IMR-90 (cell line): Measurements from ENCODE around the gene ARHGEF9. TPM values are rescaled to one million over a fixed set of nuclear protein-coding genes. Genes with fewer than 3 reads are reported as not detected.

ENCODE experiments used
- ATAC-seq: fragments of 200-7000 bp; cut with Tn5 transposase; 2 replicates; pipeline ENCODE4 v1.9.1; 2020; ENCODE audit warnings: low read depth, mild to moderate bottlenecking, moderate library complexity
- BruUV-seq: library from RNA; stranded (reverse); fragments of 400-500 nt; replicated peaks from 2 replicates; lab custom pipeline; 2021; lab: Mats Ljungman, UMichigan
- CTCF ChIA-PET: fragments of 300-600 bp; formaldehyde crosslinking; extraction: SDS; loops from one replicate; lab custom pipeline; 2021; ENCODE audit warnings: antibody characterized with exemption; lab: Yijun Ruan, JAX
- POLR2A ChIA-PET: fragments of 300-600 bp; sonication (Branson Sonifier 250); formaldehyde crosslinking; loops from one replicate; lab custom pipeline; 2022; ENCODE audit warnings: antibody characterized with exemption; ENCODE audit not compliant: unreplicated experiment; lab: Charles Lee
- DNase-seq: peaks from one replicate; pipeline ENCODE4 v3.0.0; 2013
- H2AFZ ChIP-seq: replicated peaks from 2 replicates; pipeline ENCODE3; 2013; ENCODE audit warnings: low read length, mild to moderate bottlenecking; ENCODE audit not compliant: poor library complexity
- H2AK5ac ChIP-seq: 2 replicates; pipeline ENCODE4 v1.6.1; 2013; ENCODE audit warnings: low read depth, low read length, inconsistent platforms
- H2AK9ac ChIP-seq: replicated peaks from 2 replicates; pipeline ENCODE3; 2013; ENCODE audit warnings: mild to moderate bottlenecking, low read depth, low read length, moderate library complexity; ENCODE audit not compliant: poor library complexity
- H2BK120ac ChIP-seq: 2 replicates; pipeline ENCODE4 v1.6.1; 2013; ENCODE audit warnings: low read depth, low read length, inconsistent platforms
- H2BK15ac ChIP-seq: 3 replicates; pipeline ENCODE4 v1.6.1; 2013; ENCODE audit warnings: low read depth, low read length, inconsistent platforms
- H2BK20ac ChIP-seq: 2 replicates; pipeline ENCODE4 v1.6.1; 2013; ENCODE audit warnings: low read depth, mild to moderate bottlenecking, inconsistent platforms, low read length, moderate library complexity
- H2BK5ac ChIP-seq: 2 replicates; pipeline ENCODE4 v1.6.1; 2013; ENCODE audit warnings: mild to moderate bottlenecking, low read depth, low read length, inconsistent platforms; ENCODE audit not compliant: poor library complexity, severe bottlenecking
- H3K14ac ChIP-seq: replicated peaks from 2 replicates; pipeline ENCODE4 v1.6.1; 2013; ENCODE audit warnings: low read depth, low read length, inconsistent platforms
- H3K18ac ChIP-seq: 2 replicates; pipeline ENCODE4 v1.6.1; 2013; ENCODE audit warnings: low read depth, low read length, control low read depth
- H3K23ac ChIP-seq: 2 replicates; pipeline ENCODE4 v1.6.1; 2013; ENCODE audit warnings: low read depth, low read length, inconsistent platforms
- H3K27ac ChIP-seq: 2 replicates; pipeline ENCODE4 v1.5.1; 2013; ENCODE audit warnings: mild to moderate bottlenecking, control low read depth, low read length; ENCODE audit not compliant: insufficient read depth
- H3K27me3 ChIP-seq: 2 replicates; pipeline ENCODE4 v1.6.1; 2013; ENCODE audit warnings: low read length; ENCODE audit not compliant: control insufficient read depth, insufficient read depth
- H3K36me3 ChIP-seq: 2 replicates; pipeline ENCODE4 v1.6.1; 2013; ENCODE audit warnings: low read length, mixed read lengths; ENCODE audit not compliant: control insufficient read depth, insufficient read depth
- H3K4ac ChIP-seq: 2 replicates; pipeline ENCODE4 v1.6.1; 2013; ENCODE audit warnings: low read depth, low read length, inconsistent platforms
- H3K4me1 ChIP-seq: 2 replicates; pipeline ENCODE4 v1.6.1; 2013; ENCODE audit warnings: low read length, mixed read lengths; ENCODE audit not compliant: control insufficient read depth, insufficient read depth
- H3K4me2 ChIP-seq: 2 replicates; pipeline ENCODE4 v1.6.1; 2013; ENCODE audit warnings: low read depth, mild to moderate bottlenecking, control low read depth, low read length, moderate library complexity
- H3K4me3 ChIP-seq: 2 replicates; pipeline ENCODE4 v1.5.1; 2013; ENCODE audit warnings: low read depth, mild to moderate bottlenecking, control low read depth, low read length, moderate library complexity; ENCODE audit not compliant: insufficient read depth
- H3K56ac ChIP-seq: 2 replicates; pipeline ENCODE4 v1.6.1; 2013; ENCODE audit warnings: low read length, inconsistent platforms; ENCODE audit not compliant: insufficient read depth; ENCODE audit errors: extremely low read depth
- H3K79me1 ChIP-seq, 2 experiments: 2 replicates each; pipeline ENCODE4 v1.6.1; 2013; ENCODE audit warnings: low read length in 2 of 2, inconsistent platforms in 1 of 2, low read depth in 1 of 2
- H3K9ac ChIP-seq: 2 replicates; pipeline ENCODE4 v1.6.1; 2013; ENCODE audit warnings: low read depth, low read length, control low read depth
- H3K9me1 ChIP-seq: 2 replicates; pipeline ENCODE4 v1.6.1; 2013; ENCODE audit warnings: low read length, inconsistent platforms; ENCODE audit not compliant: insufficient read depth
- H3K9me3 ChIP-seq: 2 replicates; pipeline ENCODE4 v1.6.1; 2013; ENCODE audit warnings: low read length; ENCODE audit not compliant: control insufficient read depth, insufficient read depth
- H4K20me1 ChIP-seq: 2 replicates; pipeline ENCODE4 v1.6.1; 2013; ENCODE audit warnings: low read length, inconsistent platforms; ENCODE audit not compliant: insufficient read depth
- H4K5ac ChIP-seq: 2 replicates; pipeline ENCODE4 v1.6.1; 2013; ENCODE audit warnings: mild to moderate bottlenecking, low read depth, low read length, control low read depth
- H4K8ac ChIP-seq, 2 experiments: 2 replicates each; pipeline ENCODE4 v1.6.1; 2013; ENCODE audit warnings: low read depth in 2 of 2, low read length in 2 of 2, control low read depth in 1 of 2, inconsistent platforms in 1 of 2
- H4K91ac ChIP-seq: 2 replicates; pipeline ENCODE4 v1.6.1; 2013; ENCODE audit warnings: low read depth, low read length, inconsistent platforms; ENCODE audit not compliant: insufficient read depth
- BHLHE40 ChIP-seq: fragments of 150-350 bp; IDR thresholded peaks from 2 replicates; pipeline ENCODE4 v1.6.1; 2016; ENCODE audit warnings: mild to moderate bottlenecking, low read depth, low read length
- CEBPB ChIP-seq: IDR thresholded peaks from 2 replicates; pipeline ENCODE4 v1.6.1; 2012; ENCODE audit warnings: low read depth, low read length, improper control_type of control experiment
- CHD1 ChIP-seq: IDR thresholded peaks from 2 replicates; pipeline ENCODE4 v1.6.1; 2012; ENCODE audit warnings: low read depth, low read length, improper control_type of control experiment
- CTCF ChIP-seq: conservative IDR thresholded peaks from 2 replicates; pipeline ENCODE4 v1.5.1; 2012; ENCODE audit warnings: mild to moderate bottlenecking, low read depth, low read length, improper control_type of control experiment
- FOS ChIP-seq: fragments of 150-350 bp; IDR thresholded peaks from 2 replicates; pipeline ENCODE4 v1.6.1; 2016; ENCODE audit warnings: low read depth, low read length
- MAFK ChIP-seq: IDR thresholded peaks from 2 replicates; pipeline ENCODE4 v1.6.1; 2012; ENCODE audit warnings: low read depth, low read length, improper control_type of control experiment
- MAZ ChIP-seq: IDR thresholded peaks from 2 replicates; pipeline ENCODE4 v1.6.1; 2012; ENCODE audit warnings: low read depth, mild to moderate bottlenecking, low read length, improper control_type of control experiment, moderate library complexity, borderline replicate concordance
- MXI1 ChIP-seq: IDR thresholded peaks from 2 replicates; pipeline ENCODE4 v1.6.1; 2012; ENCODE audit warnings: low read depth, mild to moderate bottlenecking, low read length, moderate library complexity, borderline replicate concordance
- NFE2L2 ChIP-seq: fragments of 150-350 bp; IDR thresholded peaks from 2 replicates; pipeline ENCODE4 v1.6.1; 2016; ENCODE audit warnings: low read depth, mild to moderate bottlenecking, low read length
- POLR2A ChIP-seq: IDR thresholded peaks from 2 replicates; pipeline ENCODE4 v1.6.1; 2012; ENCODE audit warnings: mild to moderate bottlenecking, low read depth, low read length
- RAD21 ChIP-seq: IDR thresholded peaks from 2 replicates; pipeline ENCODE4 v1.6.1; 2012; ENCODE audit warnings: low read length, improper control_type of control experiment
- RCOR1 ChIP-seq: IDR thresholded peaks from 2 replicates; pipeline ENCODE4 v1.6.1; 2012; ENCODE audit warnings: mild to moderate bottlenecking, low read length, improper control_type of control experiment; ENCODE audit not compliant: insufficient replicate concordance
- RFX5 ChIP-seq: IDR thresholded peaks from 2 replicates; pipeline ENCODE4 v1.8.0; 2012; ENCODE audit warnings: low read depth, mild to moderate bottlenecking, low read length, moderate library complexity
- SMC3 ChIP-seq: fragments of 150-350 bp; IDR thresholded peaks from 2 replicates; pipeline ENCODE4 v1.6.1; 2016; ENCODE audit warnings: low read depth, mild to moderate bottlenecking, antibody characterized with exemption, low read length, moderate library complexity
- USF2 ChIP-seq: fragments of 150-350 bp; IDR thresholded peaks from 2 replicates; pipeline ENCODE4 v1.6.1; 2017; ENCODE audit warnings: mild to moderate bottlenecking, antibody characterized with exemption, low read length, low read depth
- WGBS, 2 experiments: methylation state at CpG; one replicate each; pipeline versions ENCODE4 v1.1.5 to v1.1.7; 2013; ENCODE audit warnings: missing lambda C conversion rate in 2 of 2; ENCODE audit not compliant: insufficient read length in 1 of 2; ENCODE audit errors: extremely low coverage in 2 of 2; 5-methylcytosine and 5-hydroxymethylcytosine counted together
- dilution Hi-C: fragments of 300-500 bp; cut with HindIII; formaldehyde crosslinking; loops from one replicate; pipeline ENCODE4 v1.14.3; 2018; ENCODE audit warnings: low sequenced_read_pairs; ENCODE audit not compliant: unreplicated experiment
- in situ Hi-C: fragments of 300-500 bp; cut with MboI; formaldehyde crosslinking; loops from 3 replicates; pipeline ENCODE4 v1.14.3; 2019; ENCODE audit warnings: low sequenced_read_pairs, inconsistent platforms, mixed read lengths
- intact Hi-C: fragments of 100-400 bp; cut with micrococcal nuclease; formaldehyde crosslinking; loops from 2 replicates; pipeline ENCODE4 v1.10.0; 2022
- polyA plus RNA-seq, 3 experiments: library from polyadenylated mRNA; depleted of rRNA; stranded (reverse); fragments of >200 nt; gene quantifications; 2 replicates each; pipeline ENCODE4 v1.2.3, GENCODE V29; 2012; ENCODE audit warnings: low replicate concordance in 1 of 3
- total RNA-seq: library from RNA; depleted of rRNA; stranded (reverse); fragments of >200 nt; gene quantifications from 2 replicates; pipeline ENCODE4 v1.2.3, GENCODE V29; 2012
- TF ChIP-seq, protein P1 (sequence below): fragments of 150-350 bp; IDR thresholded peaks from 2 replicates; pipeline ENCODE4 v1.6.1; 2016; ENCODE audit warnings: low read depth, mild to moderate bottlenecking, low read length, moderate library complexity, borderline replicate concordance

ARHGEF9 gene
- total and polyA plus RNA-seq, 2 of the 4 experiments (the other 2 are of a cell fraction), result 7.1 to 11.8 TPM

- Histone ChIP-seq H3K4ac (no peak overlapping the region), H2BK120ac (no peak overlapping the region), H3K27me3 (no peaks in the 10 kb centered on the region), H3K23ac (no peak overlapping the region), H3K4me3 (no peak overlapping the region), H2AK9ac (no peak overlapping the region), H3K9ac (no peak overlapping the region), H3K36me3 (no peaks in the 10 kb centered on the region), H2AFZ (no peak overlapping the region), H3K56ac (no peak overlapping the region), H3K9me3 (no peaks in the 10 kb centered on the region), H4K5ac (no peak overlapping the region), H3K27ac (no peak overlapping the region), H3K4me2 (no peak overlapping the region), H3K79me1 (no peaks in the 10 kb centered on the region), H4K20me1 (no peaks in the 10 kb centered on the region), H3K18ac (no peak overlapping the region), H3K14ac (no peak overlapping the region), H4K91ac (no peak overlapping the region), H2AK5ac (no peak overlapping the region), H4K8ac (no peak overlapping the region), H3K9me1 (no peaks in the 10 kb centered on the region), H2BK20ac (no peak overlapping the region), H2BK5ac (no peak overlapping the region), H3K4me1 (no peaks in the 10 kb centered on the region), H2BK15ac (no peak overlapping the region)
- POLR2A ChIA-PET, result no interaction called here
- DNase-seq, result no peak
- dilution Hi-C loops, result no loop called here
- BruUV-seq, result no TSS peak
- no peak for ATAC-seq
- CTCF ChIA-PET, result no interaction called here
- no peak for TF ChIP-seq SMC3
- no peak for TF ChIP-seq MXI1
- no peak for TF ChIP-seq NFE2L2
- TF ChIP-seq USF2, result no peak
- TF ChIP-seq RFX5, result no peak
- TF ChIP-seq RCOR1, result no peak
- no peak for TF ChIP-seq POLR2A
- TF ChIP-seq MAFK, result no peak
- TF ChIP-seq CTCF, result no peak
- TF ChIP-seq CEBPB, result no peak
- no peak for TF ChIP-seq MAZ
- no peak for TF ChIP-seq CHD1
- TF ChIP-seq, protein P1, sequence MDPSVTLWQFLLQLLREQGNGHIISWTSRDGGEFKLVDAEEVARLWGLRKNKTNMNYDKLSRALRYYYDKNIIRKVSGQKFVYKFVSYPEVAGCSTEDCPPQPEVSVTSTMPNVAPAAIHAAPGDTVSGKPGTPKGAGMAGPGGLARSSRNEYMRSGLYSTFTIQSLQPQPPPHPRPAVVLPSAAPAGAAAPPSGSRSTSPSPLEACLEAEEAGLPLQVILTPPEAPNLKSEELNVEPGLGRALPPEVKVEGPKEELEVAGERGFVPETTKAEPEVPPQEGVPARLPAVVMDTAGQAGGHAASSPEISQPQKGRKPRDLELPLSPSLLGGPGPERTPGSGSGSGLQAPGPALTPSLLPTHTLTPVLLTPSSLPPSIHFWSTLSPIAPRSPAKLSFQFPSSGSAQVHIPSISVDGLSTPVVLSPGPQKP, result no peak
- TF ChIP-seq FOS, result no peak
- TF ChIP-seq RAD21, result no peak
- no peak for TF ChIP-seq BHLHE40
- intact Hi-C loops, result no loop called here
- no CpG with 5 or more reads among the region's 3 CpGs for WGBS, 2 experiments
- in situ Hi-C loops, result no loop called here
These were observed 24.2 kb upstream of the ARHGEF9 start for GRCh38 chrX:63809173-63809572.
